Peyer's patch (tissue), 4 donors: ENCODE data around the gene UFC1. TPM values are rescaled to one million over a fixed set of nuclear protein-coding genes. Genes with fewer than 3 reads are reported as not detected.

Experiments used
- DNase-seq, 3 donors: peaks; one replicate each; pipeline ENCODE4 v3.0.0-alpha.2; 2017 to 2019
- H3K27ac ChIP-seq, 4 donors: fragments of 200-600 bp; sonication (generic); one replicate each; pipeline ENCODE4 v1.5.1; 2016 to 2019
- H3K27me3 ChIP-seq, 2 donors: fragments of 200-600 bp; sonication (generic); one replicate each; pipeline ENCODE4 v1.5.1; 2019
- H3K36me3 ChIP-seq, 3 donors: fragments of 200-600 bp; sonication (generic); one replicate each; pipeline ENCODE4 v1.5.1; 2016 to 2019
- H3K4me1 ChIP-seq, 4 donors: fragments of 200-600 bp; sonication (generic); one replicate each; pipeline ENCODE4 v1.5.1; 2016 to 2019
- H3K4me3 ChIP-seq, 4 donors: fragments of 200-600 bp; sonication (generic); 1 replicate in 3 of 4; 2 replicates in 1 of 4; pipeline ENCODE4 v1.5.1; 2016 to 2019; ENCODE audit warnings: mild to moderate bottlenecking in 1 of 4
- H3K9me3 ChIP-seq, 4 donors: fragments of 200-600 bp; sonication (generic); one replicate each; pipeline ENCODE4 v1.5.1; 2016 to 2019; ENCODE audit warnings: mild to moderate bottlenecking in 1 of 4
- CTCF ChIP-seq, 6 experiments: fragments of 450-650 bp in 4 of 6; fragments of 200-600 bp in 2 of 6; sonication (generic) in 1 of 6; IDR thresholded peaks; one replicate each; pipeline ENCODE4 v1.5.1; 2017 to 2019; ENCODE audit warnings: antibody characterized with exemption in 6 of 6, mild to moderate bottlenecking in 3 of 6, moderate library complexity in 1 of 6
- POLR2A ChIP-seq, 2 donors: fragments of 450-650 bp; IDR thresholded peaks; one replicate each; pipeline ENCODE4 v1.5.1; 2017; ENCODE audit warnings: antibody characterized with exemption in 2 of 2, mild to moderate bottlenecking in 2 of 2, moderate library complexity in 2 of 2
- total RNA-seq, 4 donors: library from RNA; depleted of rRNA; stranded (reverse); fragments of >200 nt; gene quantifications; one replicate each; pipeline ENCODE4 v1.1.0, GENCODE V29; 2016

The UFC1 gene
- total RNA-seq, 4 donors from 2014 or later = 36.9 to 82.5 (median 61.7) TPM

- Histone ChIP-seq H3K9me3 (no peaks in the 10 kb centered on the region), H3K4me1 (peaks cover 0 to 44% (median 11%) of the 10 kb centered on the region in 4 donors), H3K27me3 (no peaks in the 10 kb centered on the region), H3K36me3 (peaks cover 0 to 40% (median 0%) of the 10 kb centered on the region in 3 donors), H3K4me3 (peak within 1 kb of the TSS; percentile 66 to 96 (median 90)), H3K27ac (peak within 1 kb of the TSS; percentile 77 to 89 (median 85))
- peak; percentile 89 to 96 (median 95) for DNase-seq
- peak; percentile 34 to 60 for TF ChIP-seq POLR2A (IDR thresholded peaks at IDR 0.05)
- TF ChIP-seq CTCF (IDR thresholded peaks at IDR 0.05) = peak in 4 of 6 experiments; percentile 31 to 40 (median 36)
These were observed 5.5 kb downstream of the UFC1 start, which contains the start of gene USP21 for GRCh38 chr1:161159087-161159912. Gene USP21 (plus strand): TSS chr1:161159500. CDS start chr1:161160641, 1,141 bp downstream.

GRCh38 chr1:161159913-161160243 is 6.1 kb downstream of the UFC1 start:
- H3K36me3 ChIP-seq = peaks cover 0 to 43% (median 0%) of the 10 kb centered on the region in 3 donors
- TF ChIP-seq POLR2A (IDR thresholded peaks at IDR 0.05) (no peak), CTCF (IDR thresholded peaks at IDR 0.05) (no peak)
- peak overlapping the region; percentile 66 to 96 (median 90) for H3K4me3 ChIP-seq
- no peak for DNase-seq
- H3K27ac ChIP-seq = peak overlapping the region; percentile 77 to 89 (median 85)
- peaks cover 0 to 41% (median 8%) of the 10 kb centered on the region in 4 donors for H3K4me1 ChIP-seq
- H3K9me3 ChIP-seq = no peaks in the 10 kb centered on the region
- H3K27me3 ChIP-seq = no peaks in the 10 kb centered on the region

GRCh38 chr1:161160671-161161145 is 6.9 kb downstream of the UFC1 start:
- no peak overlapping the region for H3K4me3 ChIP-seq
- H3K4me1 ChIP-seq = peaks cover 0 to 44% (median 12%) of the 10 kb centered on the region in 4 donors
- no peaks in the 10 kb centered on the region for H3K27me3 ChIP-seq
- H3K27ac ChIP-seq = no peak overlapping the region
- no peak for DNase-seq
- TF ChIP-seq CTCF (IDR thresholded peaks at IDR 0.05) = no peak
- TF ChIP-seq POLR2A (IDR thresholded peaks at IDR 0.05) = no peak
- H3K36me3 ChIP-seq = peaks cover 0 to 43% (median 0%) of the 10 kb centered on the region in 3 donors
- no peaks in the 10 kb centered on the region for H3K9me3 ChIP-seq

- no peaks in the 10 kb centered on the region for H3K9me3 ChIP-seq
- H3K4me3 ChIP-seq = no peak overlapping the region
- peaks cover 0 to 43% (median 0%) of the 10 kb centered on the region in 3 donors for H3K36me3 ChIP-seq
- H3K27ac ChIP-seq = no peak overlapping the region
- H3K4me1 ChIP-seq = peaks cover 0 to 44% (median 12%) of the 10 kb centered on the region in 4 donors
- H3K27me3 ChIP-seq = no peaks in the 10 kb centered on the region
- no peak for DNase-seq
- TF ChIP-seq POLR2A (IDR thresholded peaks at IDR 0.05) (no peak), CTCF (IDR thresholded peaks at IDR 0.05) (no peak)
These were observed 7.9 kb downstream of the UFC1 start for GRCh38 chr1:161161652-161162051.

- H3K9me3 ChIP-seq = no peaks in the 10 kb centered on the region
- H3K4me1 ChIP-seq = peaks cover 0 to 48% (median 12%) of the 10 kb centered on the region in 4 donors
- H3K4me3 ChIP-seq = no peak overlapping the region
- peaks cover 0 to 39% (median 0%) of the 10 kb centered on the region in 3 donors for H3K36me3 ChIP-seq
- TF ChIP-seq CTCF (IDR thresholded peaks at IDR 0.05) (no peak), POLR2A (IDR thresholded peaks at IDR 0.05) (no peak)
- no peaks in the 10 kb centered on the region for H3K27me3 ChIP-seq
- H3K27ac ChIP-seq = no peak overlapping the region
- no peak for DNase-seq
These were observed 8.3 kb downstream of the UFC1 start for GRCh38 chr1:161162052-161162451.
